IMR-90 (cell line): Measurements from ENCODE around the gene ARHGEF37. TPM values are rescaled to one million over a fixed set of nuclear protein-coding genes. Genes with fewer than 3 reads are reported as not detected.

ENCODE experiments used
- ATAC-seq: fragments of 200-7000 bp; cut with Tn5 transposase; 2 replicates; pipeline ENCODE4 v1.9.1; 2020; ENCODE audit warnings: low read depth, mild to moderate bottlenecking, moderate library complexity
- BruUV-seq: library from RNA; stranded (reverse); fragments of 400-500 nt; replicated peaks from 2 replicates; lab custom pipeline; 2021; lab: Mats Ljungman, UMichigan
- CTCF ChIA-PET: fragments of 300-600 bp; formaldehyde crosslinking; extraction: SDS; loops from one replicate; lab custom pipeline; 2021; ENCODE audit warnings: antibody characterized with exemption; lab: Yijun Ruan, JAX
- POLR2A ChIA-PET: fragments of 300-600 bp; sonication (Branson Sonifier 250); formaldehyde crosslinking; loops from one replicate; lab custom pipeline; 2022; ENCODE audit warnings: antibody characterized with exemption; ENCODE audit not compliant: unreplicated experiment; lab: Charles Lee
- DNase-seq: peaks from one replicate; pipeline ENCODE4 v3.0.0; 2013
- H2AFZ ChIP-seq: replicated peaks from 2 replicates; pipeline ENCODE3; 2013; ENCODE audit warnings: low read length, mild to moderate bottlenecking; ENCODE audit not compliant: poor library complexity
- H2AK5ac ChIP-seq: 2 replicates; pipeline ENCODE4 v1.6.1; 2013; ENCODE audit warnings: low read depth, low read length, inconsistent platforms
- H2AK9ac ChIP-seq: replicated peaks from 2 replicates; pipeline ENCODE3; 2013; ENCODE audit warnings: mild to moderate bottlenecking, low read depth, low read length, moderate library complexity; ENCODE audit not compliant: poor library complexity
- H2BK120ac ChIP-seq: 2 replicates; pipeline ENCODE4 v1.6.1; 2013; ENCODE audit warnings: low read depth, low read length, inconsistent platforms
- H2BK15ac ChIP-seq: 3 replicates; pipeline ENCODE4 v1.6.1; 2013; ENCODE audit warnings: low read depth, low read length, inconsistent platforms
- H2BK20ac ChIP-seq: 2 replicates; pipeline ENCODE4 v1.6.1; 2013; ENCODE audit warnings: low read depth, mild to moderate bottlenecking, inconsistent platforms, low read length, moderate library complexity
- H2BK5ac ChIP-seq: 2 replicates; pipeline ENCODE4 v1.6.1; 2013; ENCODE audit warnings: mild to moderate bottlenecking, low read depth, low read length, inconsistent platforms; ENCODE audit not compliant: poor library complexity, severe bottlenecking
- H3K14ac ChIP-seq: replicated peaks from 2 replicates; pipeline ENCODE4 v1.6.1; 2013; ENCODE audit warnings: low read depth, low read length, inconsistent platforms
- H3K18ac ChIP-seq: 2 replicates; pipeline ENCODE4 v1.6.1; 2013; ENCODE audit warnings: low read depth, low read length, control low read depth
- H3K23ac ChIP-seq: 2 replicates; pipeline ENCODE4 v1.6.1; 2013; ENCODE audit warnings: low read depth, low read length, inconsistent platforms
- H3K27ac ChIP-seq: 2 replicates; pipeline ENCODE4 v1.5.1; 2013; ENCODE audit warnings: mild to moderate bottlenecking, control low read depth, low read length; ENCODE audit not compliant: insufficient read depth
- H3K27me3 ChIP-seq: 2 replicates; pipeline ENCODE4 v1.6.1; 2013; ENCODE audit warnings: low read length; ENCODE audit not compliant: control insufficient read depth, insufficient read depth
- H3K36me3 ChIP-seq: 2 replicates; pipeline ENCODE4 v1.6.1; 2013; ENCODE audit warnings: low read length, mixed read lengths; ENCODE audit not compliant: control insufficient read depth, insufficient read depth
- H3K4ac ChIP-seq: 2 replicates; pipeline ENCODE4 v1.6.1; 2013; ENCODE audit warnings: low read depth, low read length, inconsistent platforms
- H3K4me1 ChIP-seq: 2 replicates; pipeline ENCODE4 v1.6.1; 2013; ENCODE audit warnings: low read length, mixed read lengths; ENCODE audit not compliant: control insufficient read depth, insufficient read depth
- H3K4me2 ChIP-seq: 2 replicates; pipeline ENCODE4 v1.6.1; 2013; ENCODE audit warnings: low read depth, mild to moderate bottlenecking, control low read depth, low read length, moderate library complexity
- H3K4me3 ChIP-seq: 2 replicates; pipeline ENCODE4 v1.5.1; 2013; ENCODE audit warnings: low read depth, mild to moderate bottlenecking, control low read depth, low read length, moderate library complexity; ENCODE audit not compliant: insufficient read depth
- H3K56ac ChIP-seq: 2 replicates; pipeline ENCODE4 v1.6.1; 2013; ENCODE audit warnings: low read length, inconsistent platforms; ENCODE audit not compliant: insufficient read depth; ENCODE audit errors: extremely low read depth
- H3K79me1 ChIP-seq, 2 experiments: 2 replicates each; pipeline ENCODE4 v1.6.1; 2013; ENCODE audit warnings: low read length in 2 of 2, inconsistent platforms in 1 of 2, low read depth in 1 of 2
- H3K9ac ChIP-seq: 2 replicates; pipeline ENCODE4 v1.6.1; 2013; ENCODE audit warnings: low read depth, low read length, control low read depth
- H3K9me1 ChIP-seq: 2 replicates; pipeline ENCODE4 v1.6.1; 2013; ENCODE audit warnings: low read length, inconsistent platforms; ENCODE audit not compliant: insufficient read depth
- H3K9me3 ChIP-seq: 2 replicates; pipeline ENCODE4 v1.6.1; 2013; ENCODE audit warnings: low read length; ENCODE audit not compliant: control insufficient read depth, insufficient read depth
- H4K20me1 ChIP-seq: 2 replicates; pipeline ENCODE4 v1.6.1; 2013; ENCODE audit warnings: low read length, inconsistent platforms; ENCODE audit not compliant: insufficient read depth
- H4K5ac ChIP-seq: 2 replicates; pipeline ENCODE4 v1.6.1; 2013; ENCODE audit warnings: mild to moderate bottlenecking, low read depth, low read length, control low read depth
- H4K8ac ChIP-seq, 2 experiments: 2 replicates each; pipeline ENCODE4 v1.6.1; 2013; ENCODE audit warnings: low read depth in 2 of 2, low read length in 2 of 2, control low read depth in 1 of 2, inconsistent platforms in 1 of 2
- H4K91ac ChIP-seq: 2 replicates; pipeline ENCODE4 v1.6.1; 2013; ENCODE audit warnings: low read depth, low read length, inconsistent platforms; ENCODE audit not compliant: insufficient read depth
- BHLHE40 ChIP-seq: fragments of 150-350 bp; IDR thresholded peaks from 2 replicates; pipeline ENCODE4 v1.6.1; 2016; ENCODE audit warnings: mild to moderate bottlenecking, low read depth, low read length
- CEBPB ChIP-seq: IDR thresholded peaks from 2 replicates; pipeline ENCODE4 v1.6.1; 2012; ENCODE audit warnings: low read depth, low read length, improper control_type of control experiment
- CHD1 ChIP-seq: IDR thresholded peaks from 2 replicates; pipeline ENCODE4 v1.6.1; 2012; ENCODE audit warnings: low read depth, low read length, improper control_type of control experiment
- MAFK ChIP-seq: IDR thresholded peaks from 2 replicates; pipeline ENCODE4 v1.6.1; 2012; ENCODE audit warnings: low read depth, low read length, improper control_type of control experiment
- MAZ ChIP-seq: IDR thresholded peaks from 2 replicates; pipeline ENCODE4 v1.6.1; 2012; ENCODE audit warnings: low read depth, mild to moderate bottlenecking, low read length, improper control_type of control experiment, moderate library complexity, borderline replicate concordance
- MXI1 ChIP-seq: IDR thresholded peaks from 2 replicates; pipeline ENCODE4 v1.6.1; 2012; ENCODE audit warnings: low read depth, mild to moderate bottlenecking, low read length, moderate library complexity, borderline replicate concordance
- NFE2L2 ChIP-seq: fragments of 150-350 bp; IDR thresholded peaks from 2 replicates; pipeline ENCODE4 v1.6.1; 2016; ENCODE audit warnings: low read depth, mild to moderate bottlenecking, low read length
- RCOR1 ChIP-seq: IDR thresholded peaks from 2 replicates; pipeline ENCODE4 v1.6.1; 2012; ENCODE audit warnings: mild to moderate bottlenecking, low read length, improper control_type of control experiment; ENCODE audit not compliant: insufficient replicate concordance
- RFX5 ChIP-seq: IDR thresholded peaks from 2 replicates; pipeline ENCODE4 v1.8.0; 2012; ENCODE audit warnings: low read depth, mild to moderate bottlenecking, low read length, moderate library complexity
- SMC3 ChIP-seq: fragments of 150-350 bp; IDR thresholded peaks from 2 replicates; pipeline ENCODE4 v1.6.1; 2016; ENCODE audit warnings: low read depth, mild to moderate bottlenecking, antibody characterized with exemption, low read length, moderate library complexity
- WGBS, 2 experiments: methylation state at CpG; one replicate each; pipeline versions ENCODE4 v1.1.5 to v1.1.7; 2013; ENCODE audit warnings: missing lambda C conversion rate in 2 of 2; ENCODE audit not compliant: insufficient read length in 1 of 2; ENCODE audit errors: extremely low coverage in 2 of 2; 5-methylcytosine and 5-hydroxymethylcytosine counted together
- dilution Hi-C: fragments of 300-500 bp; cut with HindIII; formaldehyde crosslinking; loops from one replicate; pipeline ENCODE4 v1.14.3; 2018; ENCODE audit warnings: low sequenced_read_pairs; ENCODE audit not compliant: unreplicated experiment
- in situ Hi-C: fragments of 300-500 bp; cut with MboI; formaldehyde crosslinking; loops from 3 replicates; pipeline ENCODE4 v1.14.3; 2019; ENCODE audit warnings: low sequenced_read_pairs, inconsistent platforms, mixed read lengths
- intact Hi-C: fragments of 100-400 bp; cut with micrococcal nuclease; formaldehyde crosslinking; loops from 2 replicates; pipeline ENCODE4 v1.10.0; 2022
- polyA plus RNA-seq, 3 experiments: library from polyadenylated mRNA; depleted of rRNA; stranded (reverse); fragments of >200 nt; gene quantifications; 2 replicates each; pipeline ENCODE4 v1.2.3, GENCODE V29; 2012; ENCODE audit warnings: low replicate concordance in 1 of 3
- total RNA-seq: library from RNA; depleted of rRNA; stranded (reverse); fragments of >200 nt; gene quantifications from 2 replicates; pipeline ENCODE4 v1.2.3, GENCODE V29; 2012
- TF ChIP-seq, protein P1 (sequence below): conservative IDR thresholded peaks from 2 replicates; pipeline ENCODE4 v1.5.1; 2012; ENCODE audit warnings: mild to moderate bottlenecking, low read depth, low read length, improper control_type of control experiment
- TF ChIP-seq, protein P2 (sequence below): fragments of 150-350 bp; IDR thresholded peaks from 2 replicates; pipeline ENCODE4 v1.6.1; 2017; ENCODE audit warnings: mild to moderate bottlenecking, antibody characterized with exemption, low read length, low read depth

The ARHGEF37 gene
- total and polyA plus RNA-seq, 2 of the 4 experiments (the other 2 are of a cell fraction) = 0.39 to 0.54 TPM

DNA sequence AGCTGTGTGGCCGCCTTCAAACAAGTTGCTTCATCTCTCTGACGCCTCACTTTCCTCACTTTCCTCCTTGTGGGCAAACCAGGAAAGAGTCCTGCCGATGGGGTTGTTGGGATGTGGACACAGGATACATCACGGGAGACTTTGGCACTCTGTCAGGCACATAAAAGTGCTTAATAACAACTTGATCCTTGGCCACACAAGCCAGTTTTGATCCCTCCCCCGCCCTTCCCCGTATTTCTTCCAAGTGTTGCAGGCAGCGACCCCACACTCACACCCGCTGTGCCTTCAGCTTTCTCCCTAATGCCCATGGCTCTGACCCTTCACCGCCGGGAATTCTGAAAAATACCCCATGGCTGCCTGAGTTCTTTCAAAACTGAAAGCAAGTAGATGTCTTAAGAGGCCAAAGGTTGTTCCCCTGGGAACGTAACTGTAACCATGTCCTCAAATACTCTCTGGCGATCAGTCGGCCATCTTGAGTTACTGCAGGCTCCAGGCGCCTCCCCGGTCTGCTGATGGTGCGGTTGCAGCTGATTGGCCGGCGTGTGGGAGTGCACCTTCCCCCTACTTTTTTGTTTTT lies 59.8 kb downstream of the ARHGEF37 start:
- ATAC-seq = no peak; the same call in 1 of the 2 replicates
- 47% methylated on average over 5 of the region's 18 CpGs; no CpG with 5 or more reads in 1 of the 2 experiments for WGBS, 2 experiments

More for the DNA sequence above, 59.8 kb downstream of the ARHGEF37 start:
- no peak overlapping the region for H2BK20ac ChIP-seq
- H4K8ac ChIP-seq = no peak overlapping the region
- no peak overlapping the region for H3K56ac ChIP-seq
- H2BK120ac ChIP-seq = no peak overlapping the region
- dilution Hi-C loops = no loop called here
- no peaks in the 10 kb centered on the region for H3K9me3 ChIP-seq
- in situ Hi-C loops = loop anchor here (25.0 kb wide), 2 partner anchors 571 to 796 kb away; partner anchors contain the start of gene RPS14
- no peak overlapping the region for H3K14ac ChIP-seq
- no peak overlapping the region for H2BK15ac ChIP-seq
- no peaks in the 10 kb centered on the region for H3K36me3 ChIP-seq
- H2BK5ac ChIP-seq = no peak overlapping the region
- no peak overlapping the region for H3K4ac ChIP-seq
- H2AFZ ChIP-seq = peak overlapping the region; percentile 8
- H2AK5ac ChIP-seq = no peak overlapping the region
- H2AK9ac ChIP-seq = no peak overlapping the region
- no peaks in the 10 kb centered on the region for H3K4me1 ChIP-seq
- no peaks in the 10 kb centered on the region for H3K9me1 ChIP-seq
- BruUV-seq = no TSS peak
- H4K5ac ChIP-seq = no peak overlapping the region
- POLR2A ChIA-PET = no interaction called here
- peaks cover 34% of the 10 kb centered on the region for H3K27me3 ChIP-seq
- no peak overlapping the region for H3K27ac ChIP-seq
- no peak for TF ChIP-seq SMC3
- TF ChIP-seq RFX5 = no peak
- TF ChIP-seq, protein P1, sequence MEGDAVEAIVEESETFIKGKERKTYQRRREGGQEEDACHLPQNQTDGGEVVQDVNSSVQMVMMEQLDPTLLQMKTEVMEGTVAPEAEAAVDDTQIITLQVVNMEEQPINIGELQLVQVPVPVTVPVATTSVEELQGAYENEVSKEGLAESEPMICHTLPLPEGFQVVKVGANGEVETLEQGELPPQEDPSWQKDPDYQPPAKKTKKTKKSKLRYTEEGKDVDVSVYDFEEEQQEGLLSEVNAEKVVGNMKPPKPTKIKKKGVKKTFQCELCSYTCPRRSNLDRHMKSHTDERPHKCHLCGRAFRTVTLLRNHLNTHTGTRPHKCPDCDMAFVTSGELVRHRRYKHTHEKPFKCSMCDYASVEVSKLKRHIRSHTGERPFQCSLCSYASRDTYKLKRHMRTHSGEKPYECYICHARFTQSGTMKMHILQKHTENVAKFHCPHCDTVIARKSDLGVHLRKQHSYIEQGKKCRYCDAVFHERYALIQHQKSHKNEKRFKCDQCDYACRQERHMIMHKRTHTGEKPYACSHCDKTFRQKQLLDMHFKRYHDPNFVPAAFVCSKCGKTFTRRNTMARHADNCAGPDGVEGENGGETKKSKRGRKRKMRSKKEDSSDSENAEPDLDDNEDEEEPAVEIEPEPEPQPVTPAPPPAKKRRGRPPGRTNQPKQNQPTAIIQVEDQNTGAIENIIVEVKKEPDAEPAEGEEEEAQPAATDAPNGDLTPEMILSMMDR = no peak
- TF ChIP-seq, protein P2, sequence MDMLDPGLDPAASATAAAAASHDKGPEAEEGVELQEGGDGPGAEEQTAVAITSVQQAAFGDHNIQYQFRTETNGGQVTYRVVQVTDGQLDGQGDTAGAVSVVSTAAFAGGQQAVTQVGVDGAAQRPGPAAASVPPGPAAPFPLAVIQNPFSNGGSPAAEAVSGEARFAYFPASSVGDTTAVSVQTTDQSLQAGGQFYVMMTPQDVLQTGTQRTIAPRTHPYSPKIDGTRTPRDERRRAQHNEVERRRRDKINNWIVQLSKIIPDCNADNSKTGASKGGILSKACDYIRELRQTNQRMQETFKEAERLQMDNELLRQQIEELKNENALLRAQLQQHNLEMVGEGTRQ = no peak
- no peak for TF ChIP-seq CHD1
- no peak for TF ChIP-seq MAFK
- TF ChIP-seq RCOR1 = no peak
- no peak for TF ChIP-seq MXI1
- no peak for TF ChIP-seq NFE2L2
- no peak for TF ChIP-seq CEBPB
- TF ChIP-seq BHLHE40 = no peak
- TF ChIP-seq MAZ = no peak
- DNase-seq = peak; percentile 43
- no peak overlapping the region for H3K4me2 ChIP-seq
- H3K9ac ChIP-seq = no peak overlapping the region
- H4K20me1 ChIP-seq = no peaks in the 10 kb centered on the region
- intact Hi-C loops = no loop called here
- H4K91ac ChIP-seq = no peak overlapping the region
- no peaks in the 10 kb centered on the region for H3K79me1 ChIP-seq
- H3K4me3 ChIP-seq = no peak overlapping the region
- H3K23ac ChIP-seq = no peak overlapping the region
- CTCF ChIA-PET = interaction anchor here (1.2 kb wide), 1 partner anchor 193 kb away, joined by 4 read pairs; no protein-coding TSS in a partner anchor
- H3K18ac ChIP-seq = no peak overlapping the region
